Effector memory CD4-positive, alpha-beta T cell (primary cell): ENCODE measurements around the gene PSAP.
"Not testable (repeated sequence)": the region's sequence is repeated elsewhere in the genome, so short reads cannot be mapped to it uniquely, and the experiment has no call there.

ENCODE experiments used
- DNase-seq, 3 donors: peaks; one replicate each; pipeline ENCODE4 v3.0.0-alpha.2; 2020
- H3K27ac ChIP-seq: 2 replicates; pipeline ENCODE4 v1.7.0; 2013; ENCODE audit warnings: mild to moderate bottlenecking, low read length, moderate library complexity; ENCODE audit not compliant: insufficient read depth, poor library complexity, severe bottlenecking
- H3K27me3 ChIP-seq: replicated peaks from 2 replicates; pipeline ENCODE4 v1.7.0; 2013; ENCODE audit warnings: mild to moderate bottlenecking, low read length; ENCODE audit not compliant: insufficient read depth, control insufficient read depth, poor library complexity, severe bottlenecking
- H3K36me3 ChIP-seq: 2 replicates; pipeline ENCODE4 v1.7.0; 2013; ENCODE audit warnings: mild to moderate bottlenecking, low read length, moderate library complexity; ENCODE audit not compliant: control insufficient read depth, insufficient read depth
- H3K4me1 ChIP-seq: 2 replicates; pipeline ENCODE4 v1.7.0; 2013; ENCODE audit warnings: low read length, mild to moderate bottlenecking; ENCODE audit not compliant: control insufficient read depth, insufficient read depth, poor library complexity, severe bottlenecking
- H3K4me3 ChIP-seq: 2 replicates; pipeline ENCODE4 v1.7.0; 2013; ENCODE audit warnings: low read length, low read depth, mild to moderate bottlenecking; ENCODE audit not compliant: insufficient read depth, poor library complexity, severe bottlenecking
- H3K9me3 ChIP-seq: 2 replicates; pipeline ENCODE4 v1.7.0; 2013; ENCODE audit warnings: mild to moderate bottlenecking, low read length, moderate library complexity; ENCODE audit not compliant: control insufficient read depth

The PSAP gene

DNA sequence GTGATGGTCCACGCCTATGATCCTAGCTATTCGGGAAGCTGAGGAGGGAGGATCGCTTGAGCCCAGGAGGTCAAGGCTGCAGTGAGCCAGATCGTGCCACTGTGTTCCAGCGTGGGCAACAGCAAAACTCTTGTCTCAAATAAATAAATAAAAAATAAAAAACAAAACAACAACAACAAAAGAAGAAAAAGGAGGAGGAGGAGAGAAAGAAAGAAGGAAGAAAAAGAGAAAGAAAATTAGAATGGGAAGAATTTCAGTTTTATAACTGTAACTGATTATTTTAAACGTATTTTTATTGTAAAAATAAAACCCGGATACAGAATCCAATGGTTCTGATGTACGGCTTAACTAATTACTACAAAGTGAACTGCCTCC is 37.2 kb upstream of the PSAP start:
- no peak for DNase-seq
- Histone ChIP-seq H3K9me3 (no peaks in the 10 kb centered on the region), H3K4me3 (peak overlapping the region; percentile 50), H3K4me1 (peaks cover 4% of the 10 kb centered on the region), H3K36me3 (no peaks in the 10 kb centered on the region), H3K27me3 (no peaks in the 10 kb centered on the region), H3K27ac (no peak overlapping the region)

DNA sequence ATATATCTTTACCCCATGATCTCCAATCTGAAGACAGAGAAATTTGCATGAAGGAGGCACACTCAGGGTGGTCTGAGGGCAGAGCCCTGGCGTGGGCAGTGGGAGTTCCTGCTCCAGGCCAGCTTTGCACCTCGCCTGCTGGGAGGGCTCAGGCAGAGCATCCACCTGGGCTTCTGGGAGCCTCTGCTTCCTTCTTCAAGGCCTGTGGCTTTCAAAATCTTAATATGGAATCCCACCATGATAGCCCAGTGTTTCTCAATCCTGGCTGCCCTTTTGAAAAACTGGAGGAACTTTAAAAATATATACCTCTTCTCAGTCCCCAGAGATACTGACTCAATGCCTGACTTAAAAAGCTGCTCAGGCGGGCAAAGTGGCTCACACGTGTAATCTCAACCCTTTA is 36.7 kb upstream of the PSAP start:
- H3K4me1 ChIP-seq: peaks cover 4% of the 10 kb centered on the region
- H3K27me3 ChIP-seq: no peaks in the 10 kb centered on the region
- DNase-seq: no peak
- no peak overlapping the region for H3K4me3 ChIP-seq
- no peaks in the 10 kb centered on the region for H3K9me3 ChIP-seq
- H3K27ac ChIP-seq: no peak overlapping the region
- H3K36me3 ChIP-seq: no peaks in the 10 kb centered on the region

DNA sequence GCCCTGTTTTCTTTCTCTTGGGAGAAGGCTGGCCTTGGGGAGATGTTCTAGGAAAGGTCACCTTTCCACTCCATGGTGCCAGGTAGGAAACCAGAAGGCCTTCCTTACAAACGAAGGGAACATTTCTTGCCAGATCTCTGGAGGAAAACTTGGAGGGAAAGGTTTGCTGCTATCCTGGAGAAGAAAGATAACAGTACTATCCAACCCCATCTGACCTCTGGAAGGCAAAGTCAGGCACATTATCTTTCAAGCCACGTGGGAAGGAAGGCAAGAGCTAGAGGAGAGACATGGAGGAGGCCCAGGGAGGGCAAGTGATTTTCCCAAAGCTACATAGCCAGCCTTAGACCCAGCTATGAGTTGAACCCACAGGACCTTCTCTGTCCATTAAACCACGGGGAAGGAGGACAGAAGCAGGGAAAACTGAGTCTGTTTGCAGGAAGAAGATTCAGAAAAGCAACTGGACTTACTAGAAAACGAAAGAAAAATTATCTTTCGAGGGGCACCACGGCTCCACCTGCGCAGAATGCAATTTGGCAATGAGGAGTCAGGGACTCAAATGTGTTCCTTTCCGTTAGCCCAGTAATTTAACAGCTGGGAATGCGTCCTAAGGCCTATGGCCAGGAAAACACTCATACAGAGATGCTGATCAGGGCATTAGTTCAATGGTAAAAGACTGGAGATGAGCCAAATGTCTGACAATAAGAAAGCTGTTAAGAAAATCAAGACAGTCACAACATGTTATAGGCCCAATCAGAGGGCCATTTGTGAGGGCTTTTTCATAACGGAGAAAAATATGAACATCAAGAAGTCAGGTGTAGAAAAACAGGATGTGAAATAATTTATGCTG is 32.0 kb upstream of the PSAP start:
- DNase-seq: no peak
- H3K4me3 ChIP-seq: no peak overlapping the region
- no peak overlapping the region for H3K27ac ChIP-seq
- H3K9me3 ChIP-seq: no peaks in the 10 kb centered on the region
- H3K27me3 ChIP-seq: no peaks in the 10 kb centered on the region
- H3K4me1 ChIP-seq: no peaks in the 10 kb centered on the region
- no peaks in the 10 kb centered on the region for H3K36me3 ChIP-seq

DNA sequence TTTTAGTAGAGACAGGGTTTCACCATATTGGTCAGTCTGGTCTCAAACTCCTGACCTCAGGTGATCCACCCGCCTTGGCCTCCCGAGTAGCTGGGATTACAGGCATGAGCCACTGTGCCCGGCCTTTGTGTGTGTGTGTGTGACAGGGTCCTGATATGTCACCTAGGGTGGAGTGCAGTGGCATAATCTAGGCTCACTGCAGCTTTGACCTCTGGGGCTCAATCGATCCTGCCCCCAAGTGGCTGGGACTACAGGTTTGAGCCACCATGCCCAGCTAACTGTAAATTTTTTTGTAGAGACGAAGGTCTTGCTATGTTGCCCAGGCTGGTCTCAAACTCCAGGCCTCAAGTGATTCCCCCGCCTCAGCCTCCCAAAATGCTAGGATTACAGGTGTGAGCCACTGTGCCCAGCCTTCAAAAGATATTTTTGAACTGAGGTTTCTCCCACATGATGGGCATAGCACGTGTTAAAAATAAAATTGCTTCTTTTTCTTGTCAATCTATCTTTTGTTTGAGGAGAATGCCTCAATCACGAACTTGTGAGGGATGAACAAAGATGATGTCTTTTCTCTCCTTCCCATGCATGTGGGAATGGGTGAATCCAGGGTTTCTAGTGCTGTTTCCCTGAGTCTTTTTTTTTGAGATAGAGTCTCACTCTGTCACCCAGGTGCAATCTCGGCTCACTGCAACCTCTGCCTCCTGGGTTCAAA is 30.8 kb upstream of the PSAP start:
- H3K4me1 ChIP-seq: no peaks in the 10 kb centered on the region
- H3K27me3 ChIP-seq: no peaks in the 10 kb centered on the region
- no peak for DNase-seq
- no peak overlapping the region for H3K4me3 ChIP-seq
- no peak overlapping the region for H3K27ac ChIP-seq
- H3K9me3 ChIP-seq: no peaks in the 10 kb centered on the region
- no peaks in the 10 kb centered on the region for H3K36me3 ChIP-seq

DNA sequence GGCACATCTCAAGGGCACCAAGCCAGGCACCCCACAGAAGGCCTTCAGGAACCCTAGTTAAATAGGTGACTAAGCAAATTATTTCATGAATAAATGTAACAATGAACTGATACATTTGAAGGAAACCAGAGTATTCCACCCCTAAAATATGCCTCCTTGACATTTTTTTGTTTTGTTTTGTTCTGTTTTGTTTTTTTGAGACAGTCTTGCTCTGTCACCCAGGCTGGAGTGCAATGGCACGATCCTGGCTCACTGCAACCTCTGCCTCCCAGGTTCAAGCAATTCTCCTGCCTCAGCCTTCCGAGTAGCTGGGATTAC is 30.2 kb upstream of the PSAP start:
- H3K36me3 ChIP-seq, H3K27me3 ChIP-seq, DNase-seq, H3K9me3 ChIP-seq, H3K4me1 ChIP-seq, H3K4me3 ChIP-seq, H3K27ac ChIP-seq: not testable (repeated sequence)

DNA sequence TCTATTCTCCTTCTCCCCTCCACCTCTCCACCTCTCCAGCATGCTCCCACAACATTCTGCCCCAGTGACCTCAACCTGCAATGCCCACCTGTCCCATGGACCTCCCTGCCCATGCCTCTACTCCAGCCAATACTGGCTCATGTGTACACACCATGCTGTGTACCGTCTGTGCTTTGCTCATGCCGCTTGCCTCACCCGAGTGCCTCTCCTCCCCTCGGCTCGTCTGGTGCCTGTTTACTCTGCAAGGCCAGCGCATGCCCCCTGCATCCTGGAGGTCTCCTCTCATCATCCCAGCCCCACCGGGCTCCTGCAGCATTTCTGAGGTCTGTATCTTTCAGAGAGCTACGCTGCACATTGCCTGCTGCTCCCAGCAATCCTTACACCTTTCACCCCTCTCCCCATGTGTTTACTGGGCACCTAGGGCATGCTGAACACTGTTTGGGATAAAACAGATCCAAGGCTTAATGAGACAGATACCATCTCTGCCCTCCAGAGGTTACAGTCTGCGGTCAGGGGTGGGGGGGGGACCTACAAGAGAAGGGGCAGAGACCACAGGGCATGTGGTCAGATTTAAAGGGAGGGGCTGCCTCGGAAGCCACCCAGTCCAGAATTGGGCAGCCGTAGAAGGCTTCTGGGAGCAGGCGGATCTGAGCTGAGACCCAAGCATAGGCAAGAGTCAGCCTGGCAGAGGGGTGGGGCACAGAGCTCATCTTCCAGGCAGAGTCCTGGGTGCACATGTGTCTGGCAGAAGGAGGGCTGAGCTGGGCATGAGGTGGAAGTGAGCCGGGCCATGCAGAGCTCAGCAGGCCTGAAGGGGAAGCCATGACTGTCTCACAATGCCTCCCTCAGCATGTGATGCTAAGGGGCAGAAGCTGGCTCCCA is 29.6 kb upstream of the PSAP start:
- H3K9me3 ChIP-seq: no peaks in the 10 kb centered on the region
- no peak overlapping the region for H3K27ac ChIP-seq
- H3K4me1 ChIP-seq: no peaks in the 10 kb centered on the region
- no peaks in the 10 kb centered on the region for H3K27me3 ChIP-seq
- no peak overlapping the region for H3K4me3 ChIP-seq
- H3K36me3 ChIP-seq: no peaks in the 10 kb centered on the region
- no peak for DNase-seq

DNA sequence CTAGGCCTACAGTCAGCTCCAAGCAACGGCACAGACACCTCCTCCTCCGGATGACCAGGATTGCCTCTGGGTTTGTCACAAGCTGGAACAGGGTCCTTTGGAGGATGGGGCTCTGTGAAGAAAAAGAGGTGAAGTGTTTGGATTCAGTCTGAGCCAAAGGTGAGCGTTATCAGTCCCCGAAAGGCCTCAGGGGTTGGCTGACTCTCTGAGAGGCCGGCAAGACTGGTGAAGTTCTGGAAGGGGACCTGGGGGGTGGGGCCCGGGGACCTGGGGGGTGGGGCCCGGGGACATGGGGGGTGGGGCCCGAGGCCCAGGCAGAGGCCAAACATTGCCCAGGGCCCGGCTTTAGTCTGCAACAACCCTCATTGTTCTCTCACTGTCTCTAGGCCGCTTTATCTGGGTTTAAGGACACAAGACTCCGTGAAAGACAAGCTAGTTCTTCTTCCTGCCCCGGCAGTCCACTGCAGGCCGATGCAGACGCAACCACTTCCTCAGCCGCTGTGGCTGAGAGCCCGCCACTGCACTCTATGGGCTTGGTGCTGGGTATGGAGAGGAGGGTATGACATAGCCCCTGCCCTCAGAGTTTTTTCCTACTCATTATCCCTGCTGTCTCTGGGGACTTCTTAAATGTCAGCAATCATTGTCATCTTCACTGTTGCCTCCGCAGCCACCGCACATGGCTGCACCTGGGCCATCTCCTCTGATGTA is 27.4 kb upstream of the PSAP start:
- Histone ChIP-seq H3K27ac (no peak overlapping the region), H3K27me3 (no peaks in the 10 kb centered on the region), H3K36me3 (no peaks in the 10 kb centered on the region), H3K9me3 (no peaks in the 10 kb centered on the region), H3K4me3 (no peak overlapping the region), H3K4me1 (no peaks in the 10 kb centered on the region)
- DNase-seq: no peak

DNA sequence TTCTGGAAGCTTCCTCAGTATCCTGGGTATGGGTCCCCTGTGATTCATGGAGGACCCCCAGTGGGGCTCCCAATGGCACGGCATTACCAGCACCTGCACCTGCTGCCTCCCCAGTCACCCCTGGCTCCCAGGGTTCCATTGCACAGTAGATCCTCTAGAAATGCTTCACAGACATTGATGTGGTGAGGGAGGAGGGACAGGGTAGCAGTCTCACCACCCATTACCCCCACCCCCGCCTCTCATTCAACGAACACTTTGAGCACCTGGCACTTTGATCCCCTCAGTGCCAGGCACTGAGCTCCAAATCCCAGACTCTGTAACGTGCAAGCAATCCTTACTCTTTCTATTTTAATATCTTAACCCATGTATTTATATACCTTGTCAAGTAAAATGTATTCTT is 26.8 kb upstream of the PSAP start:
- no peak for DNase-seq
- H3K4me1 ChIP-seq: no peaks in the 10 kb centered on the region
- no peaks in the 10 kb centered on the region for H3K36me3 ChIP-seq
- H3K4me3 ChIP-seq: no peak overlapping the region
- no peak overlapping the region for H3K27ac ChIP-seq
- H3K9me3 ChIP-seq: no peaks in the 10 kb centered on the region
- no peaks in the 10 kb centered on the region for H3K27me3 ChIP-seq

DNA sequence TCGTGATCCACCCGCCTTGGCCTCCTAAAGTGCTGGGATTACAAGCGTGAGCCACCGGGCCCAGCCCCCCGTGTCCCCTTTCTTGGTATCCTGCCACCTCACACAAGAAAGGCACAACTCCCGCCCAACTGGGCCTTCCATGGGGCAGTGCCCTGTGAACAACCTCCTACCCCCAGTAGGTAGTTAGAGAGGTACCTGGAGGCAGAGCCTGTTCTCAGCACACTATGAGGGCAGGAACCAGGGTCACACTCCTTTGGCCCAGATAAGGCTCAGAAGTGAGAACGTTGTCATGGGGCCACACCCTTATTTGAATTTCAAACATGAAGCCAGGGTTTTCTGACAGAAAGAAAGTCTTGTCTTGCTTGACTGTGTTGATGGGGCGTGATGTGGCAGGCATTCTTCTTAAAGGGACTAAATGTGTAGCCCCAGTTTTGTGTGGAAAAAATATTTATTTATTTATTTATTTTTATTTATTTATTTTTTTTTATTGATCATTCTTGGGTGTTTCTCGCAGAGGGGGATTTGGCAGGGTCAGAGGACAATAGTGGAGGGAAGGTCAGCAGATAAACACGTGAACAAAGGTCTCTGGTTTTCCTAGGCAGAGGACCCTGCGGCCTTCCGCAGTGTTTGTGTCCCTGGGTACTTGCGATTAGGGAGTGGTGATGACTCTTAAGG is 23.8 kb upstream of the PSAP start:
- not testable (repeated sequence) for H3K27ac ChIP-seq, H3K4me3 ChIP-seq, H3K27me3 ChIP-seq, H3K4me1 ChIP-seq, H3K36me3 ChIP-seq, H3K9me3 ChIP-seq, DNase-seq
